ENCODE data around the gene NFYA.

NFYA gene

DNA sequence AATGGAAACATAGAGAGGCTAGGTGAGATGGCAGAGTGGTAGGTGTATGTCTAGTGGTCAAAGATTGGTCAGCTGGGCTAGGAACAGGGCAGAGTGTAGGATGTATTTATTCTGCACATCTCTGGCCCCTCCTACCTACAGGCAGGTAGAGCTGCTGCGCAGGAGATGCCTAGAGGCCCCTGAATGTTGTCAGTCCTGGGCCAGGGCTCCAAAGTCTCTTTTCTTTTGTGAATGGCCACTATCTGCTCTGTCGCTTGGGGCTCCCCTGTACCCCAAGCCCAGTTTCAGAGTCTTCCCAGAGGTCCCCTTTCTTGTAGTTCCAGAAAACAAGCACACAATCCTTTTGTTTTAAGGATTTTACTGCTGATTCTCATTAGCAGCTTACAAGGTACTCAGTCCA, 25.5 kb upstream of the NFYA start:
- DNase-seq (ENCODE audit: low read depth) = no peak

DNA sequence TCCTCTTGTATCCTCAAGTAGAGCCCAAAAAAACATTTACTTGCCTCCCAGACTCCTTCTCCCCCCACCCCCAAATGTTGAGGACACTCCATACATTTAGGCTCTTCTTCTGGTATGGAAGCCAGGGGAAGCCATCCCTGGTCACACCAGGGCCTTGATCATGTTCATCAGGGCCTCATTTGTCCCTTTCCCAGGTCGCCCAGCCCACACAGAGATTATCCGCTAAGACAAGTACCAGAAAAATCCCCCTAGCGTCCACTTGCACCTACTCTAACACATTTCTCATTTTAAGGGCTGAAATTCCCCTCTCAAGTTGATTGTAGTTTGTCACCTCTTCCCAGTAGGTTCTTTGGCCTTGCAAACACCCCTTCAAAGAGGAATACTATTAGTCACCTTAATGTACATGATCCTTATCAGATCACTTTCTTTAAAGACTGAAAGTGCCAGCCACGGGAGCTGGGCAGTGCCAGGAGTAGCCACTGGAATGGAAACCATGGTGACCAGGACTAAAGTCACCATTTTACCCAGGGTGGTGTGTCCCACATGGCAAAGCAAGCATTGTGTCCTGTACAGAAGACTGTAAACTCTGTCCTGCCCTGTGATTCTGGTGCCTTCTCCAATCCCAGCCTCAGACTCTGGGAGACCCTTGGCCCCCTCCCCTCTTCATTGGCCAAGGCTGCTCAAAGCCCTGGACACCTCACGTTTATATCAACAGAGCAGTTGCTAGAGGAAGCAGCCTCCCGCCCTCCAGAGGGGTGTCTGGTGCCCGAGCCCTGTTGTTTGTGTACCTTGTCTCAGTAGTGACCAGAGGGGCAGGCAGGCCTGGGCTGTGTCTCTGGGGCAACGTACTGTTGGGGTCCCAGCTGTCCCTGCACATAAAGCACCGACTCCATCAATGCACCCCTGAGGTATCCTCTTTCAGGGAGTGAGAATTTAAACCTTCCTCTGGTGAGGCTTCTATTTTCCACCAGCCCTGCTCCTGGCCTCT, 24.7 kb upstream of the NFYA start:
- no peak for DNase-seq (ENCODE audit: low read depth)

DNA sequence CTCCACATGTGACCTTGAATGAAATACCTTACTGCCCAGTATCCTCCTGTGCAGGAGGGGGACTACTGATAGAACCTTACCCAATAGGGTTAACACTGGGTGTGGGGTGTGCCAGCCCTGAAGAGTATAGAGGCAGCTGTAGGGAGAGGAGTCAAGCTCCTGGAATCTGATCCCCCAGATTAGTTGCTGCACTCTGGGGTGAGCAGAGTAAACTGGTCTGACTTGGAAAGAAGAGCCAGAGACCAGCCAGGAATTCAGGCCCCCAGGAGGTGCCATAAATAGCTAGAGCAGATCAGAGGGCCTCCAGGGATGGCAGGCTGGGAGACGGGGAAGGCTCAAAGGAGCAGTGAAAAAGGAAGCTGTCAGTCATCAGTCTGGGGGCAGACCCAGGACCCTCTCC, 23.3 kb upstream of the NFYA start:
- no peak for DNase-seq (ENCODE audit: low read depth)

DNA sequence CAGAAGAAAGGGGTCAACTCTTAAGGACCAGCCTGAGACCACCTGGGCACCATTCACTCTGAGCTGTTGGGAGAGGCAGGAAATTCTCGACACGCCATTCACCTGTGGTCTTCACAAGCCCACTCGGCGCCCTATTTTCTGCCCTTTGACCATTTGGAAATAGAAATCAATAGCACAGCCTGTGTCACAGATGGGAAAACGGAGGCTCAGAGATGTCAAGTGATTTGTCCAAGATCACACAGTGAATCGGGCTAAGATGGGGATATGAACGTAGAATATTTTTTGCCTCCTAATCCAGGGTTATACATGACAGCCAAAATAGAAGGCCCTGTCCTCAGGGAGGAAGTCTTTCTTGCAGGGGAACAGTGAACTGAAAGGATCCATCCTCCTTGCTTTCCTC, 22.8 kb upstream of the NFYA start:
- DNase-seq (ENCODE audit: low read depth) = no peak

DNA sequence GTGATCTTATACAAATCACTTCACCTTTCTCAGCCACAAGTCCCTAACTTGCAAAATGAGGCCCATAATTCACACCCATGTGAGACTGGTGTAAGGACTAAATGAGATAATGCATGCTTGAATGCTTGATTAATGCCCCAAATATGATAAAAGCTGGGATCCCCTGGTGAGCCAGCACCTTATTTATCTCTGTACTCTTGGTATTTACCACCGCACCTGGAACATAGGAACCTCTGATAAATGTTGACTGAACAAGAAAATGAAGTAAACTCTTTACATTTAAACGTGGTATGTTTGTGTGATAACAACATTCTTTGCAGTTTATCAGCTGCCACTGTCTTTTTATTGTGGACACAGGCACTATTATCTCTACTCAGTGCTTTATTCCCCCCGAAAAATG, 22.2 kb upstream of the NFYA start:
- DNase-seq (ENCODE audit: low read depth) = no peak

DNA sequence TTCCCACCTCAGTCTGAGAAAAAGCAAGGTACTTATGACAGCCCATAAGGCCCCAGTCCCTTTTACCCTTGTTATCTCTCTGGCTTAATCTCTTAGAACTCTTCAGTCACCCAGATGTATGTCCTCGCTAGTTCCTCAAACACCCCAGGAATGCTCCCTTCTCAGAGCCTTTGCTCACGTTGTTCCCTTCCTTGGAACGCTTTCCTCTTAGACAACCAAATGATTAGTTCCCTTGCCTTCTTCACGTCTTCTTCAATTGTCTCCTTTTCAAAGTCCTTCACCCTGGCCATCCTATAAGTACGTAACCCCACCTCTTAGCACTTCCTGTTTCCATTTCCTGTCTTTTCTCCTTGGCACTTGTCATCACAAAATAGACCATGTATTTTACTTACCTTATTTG, 20.9 kb upstream of the NFYA start:
- no peak for DNase-seq (ENCODE audit: low read depth)

DNA sequence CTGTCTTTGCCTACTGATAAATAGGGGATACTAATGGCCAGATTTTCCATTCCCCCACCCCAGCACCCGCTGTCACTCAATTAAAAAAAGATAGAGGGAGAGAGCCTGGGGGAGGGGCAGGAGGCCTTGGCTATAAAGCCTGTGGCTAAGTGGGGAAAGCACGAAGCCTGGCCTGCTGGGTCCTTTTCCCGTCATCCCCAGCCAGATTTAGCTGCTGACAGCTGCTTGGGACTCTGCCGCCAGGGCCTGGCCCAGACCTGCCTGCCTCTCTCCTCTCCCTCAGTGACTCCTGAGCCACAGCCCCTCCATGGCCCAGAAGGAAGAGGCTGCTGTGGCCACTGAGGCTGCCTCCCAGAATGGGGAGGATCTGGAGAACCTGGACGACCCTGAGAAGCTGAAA, 19.7 kb upstream of the NFYA start, which contains the start of gene APOBEC2:
TSS of gene APOBEC2 (plus strand) at position 162 of the 400 bp plus-strand sequence. CDS start at position 308, 146 bp downstream.
- no peak for DNase-seq (ENCODE audit: low read depth)

DNA sequence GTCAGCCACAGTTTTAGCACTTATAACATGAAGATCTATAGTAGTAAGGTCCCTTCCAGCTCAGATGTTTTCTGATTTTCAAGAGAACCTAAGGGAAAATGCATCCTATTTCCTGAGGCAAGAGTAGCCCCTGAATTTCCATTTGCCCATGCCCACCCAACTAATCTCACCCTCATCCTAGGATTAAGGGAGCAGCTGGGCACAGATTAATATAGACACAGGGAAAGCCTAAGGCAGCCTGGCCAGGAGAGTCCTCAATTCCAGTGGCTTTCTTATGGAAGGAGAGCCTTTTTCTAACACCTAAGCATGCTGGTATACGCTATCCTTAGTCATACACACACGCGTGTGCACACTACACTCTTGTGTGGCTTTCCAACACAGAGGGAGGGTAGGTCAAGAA, 18.3 kb upstream of the NFYA start:
- DNase-seq (ENCODE audit: low read depth) = no peak

DNA sequence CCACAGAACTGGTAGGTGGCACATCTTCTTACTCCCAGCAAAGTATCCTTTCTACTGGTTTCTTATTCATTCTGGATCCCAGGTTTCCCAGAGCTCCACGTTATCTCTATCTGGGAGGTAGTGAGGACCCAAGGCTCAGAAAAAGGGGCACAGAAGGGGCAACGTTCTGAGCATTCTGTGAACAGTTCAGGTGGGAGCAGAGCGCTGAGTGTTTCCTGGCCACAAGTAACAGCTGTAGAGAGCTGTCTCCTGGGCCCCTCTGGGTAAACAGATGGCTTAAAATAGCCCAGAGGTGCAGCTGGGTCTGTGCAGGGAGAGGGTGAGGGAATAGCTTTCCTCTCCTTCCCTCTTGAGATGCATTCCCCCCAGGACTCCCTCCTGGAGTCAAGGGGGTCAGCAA, 17.6 kb upstream of the NFYA start:
- no peak for DNase-seq (ENCODE audit: low read depth)

DNA sequence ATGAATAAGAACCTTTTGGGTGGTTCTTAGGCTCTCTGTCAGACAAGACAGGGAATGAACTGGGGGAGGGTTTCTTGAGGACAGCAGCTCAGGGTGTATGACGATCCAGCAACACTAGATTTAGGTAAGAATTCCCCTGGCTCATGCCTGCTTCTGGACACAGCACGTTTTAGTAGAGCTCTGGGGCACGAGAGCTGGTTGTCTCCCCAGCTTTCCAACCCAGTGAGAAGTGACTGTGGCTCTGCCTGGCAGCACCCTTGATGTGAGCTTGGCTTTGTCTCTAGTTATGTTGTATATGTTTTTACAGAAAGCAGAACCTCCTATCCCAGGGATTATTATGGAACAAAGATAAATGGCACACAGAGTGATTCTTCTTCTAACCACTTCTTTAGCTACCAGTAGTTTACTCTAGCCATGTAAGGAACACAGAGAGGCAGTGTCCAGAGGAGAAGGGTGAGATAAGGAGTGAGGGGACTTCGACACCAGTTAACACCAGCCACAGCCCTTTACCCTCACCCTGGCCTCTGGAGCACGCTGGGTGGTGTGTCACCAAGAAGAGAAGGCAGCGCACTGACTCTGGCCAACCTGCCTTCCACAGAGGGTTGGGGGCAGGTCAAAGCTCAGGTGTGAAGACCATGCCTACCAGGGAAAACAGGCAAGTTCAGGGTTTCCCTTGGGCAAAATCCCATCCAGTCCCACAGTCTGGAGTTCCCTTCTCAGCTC, 15.8 kb upstream of the NFYA start:
- no peak for DNase-seq (ENCODE audit: low read depth)

DNA sequence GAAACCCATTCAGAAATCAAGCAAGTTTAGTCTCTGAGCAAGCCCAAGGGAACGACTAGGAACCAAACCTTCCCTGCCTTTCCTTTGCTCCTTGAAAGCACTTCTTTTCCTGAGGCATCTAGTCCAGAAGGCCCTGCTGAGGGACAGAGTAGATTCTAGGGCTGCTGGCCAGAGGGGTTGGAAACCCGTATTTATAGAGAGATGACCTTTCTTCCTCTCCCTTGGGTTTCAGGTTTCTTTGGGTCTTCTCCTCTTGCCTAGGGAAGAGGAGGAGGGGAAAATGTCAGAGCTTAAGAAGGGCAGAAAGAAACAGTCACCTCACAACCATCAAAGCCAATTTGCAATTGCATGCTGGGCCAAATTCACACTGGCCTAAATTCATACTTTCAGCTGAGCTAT, 14.0 kb upstream of the NFYA start:
- no peak for DNase-seq (ENCODE audit: low read depth)

DNA sequence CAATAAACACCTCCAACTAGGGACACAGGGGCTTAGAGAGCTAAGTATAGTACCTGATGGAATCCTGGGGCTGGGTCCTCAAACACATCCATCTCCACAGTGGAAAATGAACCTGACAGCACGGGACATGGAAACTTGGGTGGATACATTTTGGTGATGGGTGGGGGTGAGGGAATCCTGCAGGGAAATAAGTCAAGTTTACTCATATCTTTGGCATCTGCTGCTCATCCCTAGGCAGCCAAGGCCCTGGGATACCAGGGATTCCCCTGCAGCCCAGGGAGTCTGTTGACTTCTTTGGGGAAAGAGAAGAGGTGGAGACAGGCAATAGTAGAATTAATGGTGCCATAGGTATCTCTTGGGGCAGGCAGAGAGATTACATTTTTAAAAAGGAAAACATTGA, 13.2 kb upstream of the NFYA start:
- DNase-seq (ENCODE audit: low read depth) = no peak

DNA sequence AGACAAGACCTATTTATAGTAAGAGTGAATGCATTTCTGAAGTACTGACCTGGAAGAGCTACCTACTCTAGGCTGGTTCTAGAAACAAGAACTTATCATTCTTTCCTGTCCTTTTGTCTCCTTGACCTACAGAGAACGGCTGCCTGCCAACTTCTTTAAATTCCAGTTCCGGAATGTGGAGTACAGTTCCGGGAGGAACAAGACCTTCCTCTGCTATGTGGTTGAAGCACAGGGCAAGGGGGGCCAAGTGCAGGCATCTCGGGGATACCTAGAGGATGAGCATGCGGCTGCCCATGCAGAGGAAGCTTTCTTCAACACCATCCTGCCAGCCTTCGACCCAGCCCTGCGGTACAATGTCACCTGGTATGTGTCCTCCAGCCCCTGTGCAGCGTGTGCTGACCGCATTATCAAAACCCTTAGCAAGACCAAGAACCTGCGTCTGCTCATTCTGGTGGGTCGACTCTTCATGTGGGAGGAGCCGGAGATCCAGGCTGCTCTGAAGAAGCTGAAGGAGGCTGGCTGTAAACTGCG, 11.5 kb upstream of the NFYA start:
- DNase-seq (ENCODE audit: low read depth) = no peak

DNA sequence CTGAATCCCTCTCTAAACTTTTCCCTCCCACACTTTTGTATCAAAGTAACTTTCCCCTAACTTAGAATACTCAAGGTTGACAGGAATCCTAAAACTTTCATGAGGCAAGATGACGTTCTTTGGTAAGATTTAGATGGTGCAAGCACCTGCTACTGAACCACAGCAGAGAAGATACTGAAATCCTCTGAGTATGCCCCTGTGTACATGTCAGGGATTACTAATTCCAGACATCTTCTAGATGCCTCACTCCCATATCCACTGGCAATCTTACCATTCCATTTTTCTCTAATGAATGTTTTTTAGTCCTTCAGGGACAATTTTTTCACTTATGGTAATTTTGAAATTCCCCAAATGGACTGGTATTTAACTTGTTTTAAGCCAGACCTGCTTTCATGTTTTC, 10.7 kb upstream of the NFYA start:
- no peak for DNase-seq (ENCODE audit: low read depth)

DNA sequence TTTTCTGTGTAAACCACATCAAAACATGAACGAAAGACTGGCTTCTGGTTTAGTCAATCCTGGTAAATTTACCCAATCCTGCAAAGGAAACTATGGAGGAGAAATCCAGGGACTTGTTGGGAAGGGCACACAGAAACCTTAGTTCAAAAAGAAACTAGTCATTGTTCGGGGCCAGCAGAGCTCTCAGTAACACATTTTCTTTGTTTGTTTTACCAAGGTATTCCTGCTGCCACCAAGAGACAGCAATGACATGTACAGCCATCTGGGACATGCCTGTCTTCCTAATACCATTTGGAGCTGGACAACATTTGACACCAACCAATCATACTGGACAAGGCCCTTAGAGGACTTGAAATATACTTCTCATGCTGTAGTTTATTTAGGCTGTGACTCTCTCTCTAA, 8.9 kb upstream of the NFYA start:
- no peak for DNase-seq (ENCODE audit: low read depth)

DNA sequence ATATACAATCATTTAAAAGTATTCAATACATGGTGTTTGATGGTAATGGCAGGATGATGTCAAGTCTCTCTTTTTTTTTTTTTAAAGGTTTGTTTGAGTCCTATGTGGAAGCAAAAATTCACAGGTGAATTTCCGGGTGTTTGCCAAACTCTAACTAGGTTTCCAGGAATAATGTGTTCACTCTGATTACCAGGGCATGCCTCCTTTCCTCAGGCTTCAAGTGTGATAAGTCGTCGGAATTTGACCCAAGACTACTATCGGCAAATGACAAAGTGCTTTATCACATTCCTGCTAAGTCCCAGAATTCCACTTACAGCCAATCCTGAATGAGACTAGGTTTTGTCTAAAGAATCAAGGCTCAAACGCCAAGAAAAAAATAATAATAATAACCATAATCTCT, 7.9 kb upstream of the NFYA start:
- DNase-seq (ENCODE audit: low read depth) = no peak

DNA sequence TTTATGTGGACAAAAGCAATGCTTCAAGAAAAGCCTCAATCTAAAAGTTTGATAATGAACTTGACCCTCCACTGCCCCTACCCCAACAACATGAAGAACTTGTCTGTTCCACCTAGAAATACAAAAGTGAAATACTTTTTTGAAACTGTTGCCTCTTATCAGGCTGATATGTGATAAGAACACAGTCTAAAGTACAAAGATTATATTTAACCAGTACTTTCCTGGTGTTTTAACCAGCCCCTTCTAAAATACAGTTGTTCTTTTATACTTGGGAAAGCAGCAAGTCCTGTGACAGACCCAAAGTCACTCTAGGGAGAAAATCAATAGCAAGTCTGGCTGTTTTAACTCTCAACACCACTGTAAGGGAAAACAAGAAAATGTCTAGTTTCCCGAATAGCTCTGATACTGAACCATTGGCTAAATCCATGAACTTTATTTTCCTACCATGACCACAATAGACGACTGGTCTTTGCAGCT, 7.2 kb upstream of the NFYA start:
- DNase-seq (ENCODE audit: low read depth) = no peak

DNA sequence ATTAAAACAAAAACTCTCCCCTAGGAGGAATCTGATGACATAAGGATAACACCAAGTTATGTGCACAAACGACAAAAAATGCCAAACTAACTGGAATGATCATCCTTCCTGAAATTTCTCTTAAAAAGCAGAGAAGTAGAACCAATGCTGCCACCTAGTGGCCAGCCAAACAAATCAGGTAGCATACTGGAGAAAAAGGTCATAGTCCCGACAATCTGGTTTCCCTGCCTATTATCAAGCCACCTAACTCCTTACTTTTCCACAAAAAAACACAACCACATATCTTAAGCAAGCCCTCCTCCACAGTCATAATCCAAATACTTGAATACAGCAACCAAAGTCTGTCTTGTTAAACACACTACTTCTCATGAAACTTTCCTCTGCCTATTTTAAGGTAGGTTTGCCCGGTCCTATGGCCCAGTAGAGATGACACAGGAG, 5.9 kb upstream of the NFYA start:
- DNase-seq (ENCODE audit: low read depth) = peak; percentile 13

DNA sequence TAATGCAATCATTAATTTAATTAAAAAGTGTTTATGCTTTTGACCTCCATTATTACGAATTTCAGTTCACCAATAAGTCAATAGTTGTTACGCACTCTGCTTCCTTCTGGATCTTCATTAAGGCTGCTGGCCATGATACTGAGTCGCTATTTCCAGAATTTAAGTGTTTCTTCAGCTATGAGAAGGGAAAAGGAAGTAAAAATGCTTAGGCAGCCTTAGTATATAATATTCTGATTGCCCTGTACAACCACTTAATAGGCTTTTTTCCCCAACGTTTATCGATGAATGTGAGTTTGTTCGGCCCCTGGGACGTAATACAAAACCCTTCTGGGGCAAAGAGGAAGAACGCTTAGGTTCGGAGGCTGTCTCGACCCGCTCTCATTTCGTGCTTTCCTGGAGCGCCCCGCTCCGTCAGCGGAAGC, 1.3 kb upstream of the NFYA start:
- DNase-seq (ENCODE audit: low read depth) = no peak

DNA sequence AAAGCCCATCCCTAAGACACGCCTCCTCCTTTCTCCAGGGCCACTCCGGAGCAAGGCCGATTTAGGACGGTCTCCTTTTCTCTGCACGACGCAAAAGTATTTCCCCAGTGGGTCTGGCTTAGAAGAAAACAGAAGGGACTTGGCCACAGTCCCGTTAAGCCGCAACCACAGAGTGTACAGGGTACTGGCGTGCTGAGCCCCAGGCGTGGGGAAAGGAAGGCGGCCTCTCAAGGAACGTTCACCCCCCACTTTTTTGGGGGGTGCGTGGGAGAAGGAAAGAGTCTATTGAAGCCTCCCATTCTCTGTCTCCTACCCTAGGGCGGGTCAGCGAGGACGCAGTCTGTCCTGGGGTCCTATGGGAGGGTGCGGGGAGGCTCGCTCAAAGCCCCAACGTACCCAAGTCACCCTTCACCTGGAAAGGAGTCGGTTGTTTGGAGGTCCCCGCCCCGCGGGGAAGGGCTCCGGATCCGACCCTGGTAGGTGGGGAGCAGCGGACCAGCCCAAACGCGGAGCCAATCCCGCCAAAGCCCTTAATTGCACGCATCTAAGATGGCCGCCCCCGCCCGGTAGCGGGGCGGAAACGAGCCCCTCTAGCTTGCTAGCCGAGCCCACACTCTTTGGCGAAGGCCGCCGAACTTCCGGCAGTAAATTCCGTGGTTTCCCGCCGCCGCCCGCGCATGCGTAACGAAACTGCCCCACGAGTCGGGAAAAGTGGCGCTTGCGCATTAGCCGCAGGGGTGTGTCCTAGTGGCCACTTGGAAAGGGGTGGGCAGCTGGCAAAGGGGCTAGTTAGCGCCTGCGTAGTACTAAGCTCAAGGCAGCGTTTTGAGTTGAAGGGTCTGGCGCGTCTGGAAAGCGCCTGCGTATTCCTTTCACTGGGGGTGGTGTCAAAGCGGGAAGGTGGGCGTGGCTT, 595 bp upstream of the NFYA start, which contains the start of gene OARD1:
TSS of gene OARD1 (minus strand) at position 434 of the 913 bp plus-strand sequence. CDS start 722 bp downstream, outside the sequence.
- peak; percentile 100 for DNase-seq (ENCODE audit: low read depth)

DNA sequence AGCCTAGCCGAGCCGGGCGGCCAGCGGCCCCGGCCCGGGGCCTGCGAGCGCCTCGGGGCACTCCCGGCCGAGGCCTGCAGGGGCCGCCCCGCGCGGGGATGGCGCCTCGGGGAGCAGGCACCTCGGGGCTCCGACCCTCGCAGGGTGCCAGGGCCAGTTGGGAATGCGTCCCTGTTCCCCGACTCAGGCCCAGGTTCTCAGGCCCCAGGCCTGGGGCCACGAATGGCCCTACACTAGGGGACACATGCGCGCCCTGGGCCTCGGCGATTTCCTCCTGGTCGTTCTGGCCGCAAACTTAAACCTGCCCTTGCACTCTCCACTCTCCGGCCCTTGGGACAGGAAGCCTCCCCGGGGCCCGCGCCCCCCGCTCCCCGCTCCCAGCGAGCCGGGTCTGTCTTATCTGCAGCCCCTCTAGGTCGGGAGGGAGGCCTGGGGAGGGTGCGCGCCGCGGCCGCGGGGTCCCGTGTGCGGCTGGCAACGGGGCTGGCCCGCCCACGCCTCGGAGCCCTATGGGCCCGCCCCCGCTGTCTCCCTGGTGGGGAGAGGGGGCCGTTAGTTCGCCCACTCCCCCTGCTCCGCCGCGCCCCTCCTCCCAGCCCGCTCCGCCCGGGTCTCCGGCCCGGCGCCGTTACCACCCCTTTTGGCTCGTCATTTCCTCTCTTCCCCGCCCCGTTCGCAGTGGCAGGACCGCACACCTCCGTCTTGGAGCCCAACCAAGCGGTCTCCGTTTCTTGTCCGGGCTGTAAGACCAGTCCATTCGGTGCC, 611 bp downstream of the NFYA start:
- DNase-seq (ENCODE audit: low read depth) = peak; percentile 71

Measured in stimulated activated CD8-positive, alpha-beta memory T cell treated with anti-CD3 and anti-CD28 coated beads, Interleukin-12 subunit alpha, Interleukin-12 subunit beta, amount 100 ng/mL, for 4 hours (primary cell).